Kidney (tissue), 14 donors: ENCODE measurements around the gene THEM5. TPM values are rescaled to one million over a fixed set of nuclear protein-coding genes. Genes with fewer than 3 reads are reported as not detected.

Source experiments
- DNase-seq, 5 donors: peaks; one replicate each; pipeline ENCODE4 v3.0.0-alpha.2; 2013 to 2020
- FAIRE-seq: peaks from 2 replicates; lab custom pipeline; 2012; peaks lifted over from hg19 to GRCh38; lab: Jason Lieb, UNC
- H3K27ac ChIP-seq, 2 donors: one replicate each; pipeline ENCODE4 v1.7.0; 2013; ENCODE audit warnings: low read depth in 2 of 2, low read length in 2 of 2, inconsistent platforms in 1 of 2
- H3K27me3 ChIP-seq: one replicate; pipeline ENCODE4 v1.7.1; 2013; ENCODE audit warnings: low read length, inconsistent platforms; ENCODE audit not compliant: control insufficient read depth, insufficient read depth
- H3K36me3 ChIP-seq, 3 donors: one replicate each; pipeline versions ENCODE4 v1.7.0 to v1.7.1; 2013; ENCODE audit warnings: low read length in 3 of 3, control low read depth in 1 of 3, inconsistent platforms in 1 of 3; ENCODE audit not compliant: insufficient read depth in 3 of 3, control insufficient read depth in 2 of 3
- H3K4me1 ChIP-seq, 3 donors: one replicate each; pipeline versions ENCODE4 v1.7.0 to v1.7.1; 2013; ENCODE audit warnings: low read length in 3 of 3, inconsistent platforms in 1 of 3, low read depth in 1 of 3; ENCODE audit not compliant: control insufficient read depth in 2 of 3, insufficient read depth in 2 of 3
- H3K4me3 ChIP-seq, 3 donors: one replicate each; pipeline versions ENCODE4 v1.7.0 to v1.8.1; 2013; ENCODE audit warnings: low read length in 3 of 3, control low read depth in 1 of 3, inconsistent platforms in 1 of 3
- H3K9ac ChIP-seq, 3 donors: one replicate each; pipeline versions ENCODE4 v1.7.0 to v1.7.1; 2013; ENCODE audit warnings: low read length in 3 of 3, control low read depth in 1 of 3, inconsistent platforms in 1 of 3
- H3K9me3 ChIP-seq, 3 donors: one replicate each; pipeline versions ENCODE4 v1.7.0 to v1.7.1; 2013; ENCODE audit warnings: low read length in 3 of 3, control low read depth in 1 of 3, inconsistent platforms in 1 of 3; ENCODE audit not compliant: control insufficient read depth in 2 of 3, insufficient read depth in 1 of 3
- intact Hi-C: fragments of 100-400 bp; cut with DNase I; formaldehyde crosslinking; loops from one replicate; pipeline ENCODE4 v1.11.1; 2022
- polyA plus RNA-seq: library from polyadenylated mRNA; stranded (reverse); fragments of 350-450 nt; fragmentation: Illumina TruSeq; extraction: RNeasy Lipid Tissue Mini Kit (QIAGEN cat#74804); gene quantifications from one replicate; pipeline ENCODE4 v1.2.3, GENCODE V29; 2014; ENCODE audit warnings: low read depth, low replicate concordance; ENCODE audit not compliant: insufficient read depth
- total RNA-seq: library from RNA; stranded (reverse); fragmentation: NEBNext Ultra II Directional; extraction: Animal tissue kit (Norgen Biotek cat#: 25700); gene quantifications from one replicate; pipeline ENCODE4 v1.2.1, GENCODE V29; 2021
- TF ChIP-seq, protein P1 (sequence below): IDR thresholded peaks from 3 replicates; pipeline ENCODE4 v1.5.1; 2012; ENCODE audit warnings: mild to moderate bottlenecking, moderate library complexity, borderline replicate concordance; ENCODE audit not compliant: insufficient read depth; ENCODE audit errors: extremely low read depth
- donor health status: control.
- donor health status: control.
- donor health status: control.
- donor health status: control.
- donor health status: control.
- donor health status: DM: yes; HTN: yes; CAD: no.
- donor health status: Normal renal cell carcinoma (clear cell type).

The THEM5 gene
- total and polyA plus RNA-seq, 2 donors from 2014 or later, result not detected

DNA sequence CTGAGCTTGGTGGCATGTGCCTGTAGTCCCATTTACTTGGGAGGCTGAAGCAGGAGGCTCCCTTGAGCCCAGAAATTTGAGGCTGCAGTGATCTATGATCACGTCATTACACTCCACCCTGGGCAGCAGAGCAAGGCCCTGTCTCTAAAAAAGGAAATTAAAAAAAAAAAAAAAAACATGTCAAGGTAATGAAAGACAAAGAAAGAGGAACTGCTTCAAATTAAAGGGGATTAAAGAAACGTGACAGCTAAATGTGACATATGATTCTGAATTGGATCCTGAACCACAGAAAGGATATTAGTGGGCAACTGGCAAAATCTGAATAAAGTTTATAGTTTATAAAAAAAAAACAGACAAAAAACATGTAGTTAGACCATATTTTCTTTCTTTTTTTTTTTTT is 10.1 kb downstream of the THEM5 start:
- FAIRE-seq (no peak), DNase-seq (no peak)
- Histone ChIP-seq H3K4me1 (peaks cover 0 to 10% (median 7%) of the 10 kb centered on the region in 3 donors), H3K27me3 (peaks cover 18% of the 10 kb centered on the region), H3K36me3 (no peaks in the 10 kb centered on the region), H3K9me3 (no peaks in the 10 kb centered on the region), H3K9ac (no peak overlapping the region), H3K4me3 (no peak overlapping the region), H3K27ac (no peak overlapping the region)
- intact Hi-C loops, result no loop called here
- TF ChIP-seq, protein P1, sequence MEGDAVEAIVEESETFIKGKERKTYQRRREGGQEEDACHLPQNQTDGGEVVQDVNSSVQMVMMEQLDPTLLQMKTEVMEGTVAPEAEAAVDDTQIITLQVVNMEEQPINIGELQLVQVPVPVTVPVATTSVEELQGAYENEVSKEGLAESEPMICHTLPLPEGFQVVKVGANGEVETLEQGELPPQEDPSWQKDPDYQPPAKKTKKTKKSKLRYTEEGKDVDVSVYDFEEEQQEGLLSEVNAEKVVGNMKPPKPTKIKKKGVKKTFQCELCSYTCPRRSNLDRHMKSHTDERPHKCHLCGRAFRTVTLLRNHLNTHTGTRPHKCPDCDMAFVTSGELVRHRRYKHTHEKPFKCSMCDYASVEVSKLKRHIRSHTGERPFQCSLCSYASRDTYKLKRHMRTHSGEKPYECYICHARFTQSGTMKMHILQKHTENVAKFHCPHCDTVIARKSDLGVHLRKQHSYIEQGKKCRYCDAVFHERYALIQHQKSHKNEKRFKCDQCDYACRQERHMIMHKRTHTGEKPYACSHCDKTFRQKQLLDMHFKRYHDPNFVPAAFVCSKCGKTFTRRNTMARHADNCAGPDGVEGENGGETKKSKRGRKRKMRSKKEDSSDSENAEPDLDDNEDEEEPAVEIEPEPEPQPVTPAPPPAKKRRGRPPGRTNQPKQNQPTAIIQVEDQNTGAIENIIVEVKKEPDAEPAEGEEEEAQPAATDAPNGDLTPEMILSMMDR, result no peak

DNA sequence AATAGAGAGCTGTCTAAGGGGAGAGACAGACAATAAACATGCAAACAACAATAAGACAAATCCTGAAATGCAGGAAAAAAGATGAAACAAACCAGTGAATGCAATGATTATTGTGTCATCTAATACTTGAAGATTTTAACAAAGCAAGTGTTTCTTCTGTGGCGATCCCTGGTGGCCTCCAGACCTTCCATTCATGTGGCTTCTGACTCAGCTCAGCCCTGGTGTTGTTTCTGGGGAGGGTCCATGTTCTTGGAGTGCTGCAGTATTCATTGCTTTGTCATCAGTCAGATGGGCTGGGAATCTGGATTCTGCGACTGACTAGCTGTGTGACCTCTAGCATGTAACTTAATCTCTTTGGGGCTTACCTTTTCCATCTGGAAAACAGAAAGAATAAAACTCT is 12.4 kb downstream of the THEM5 start:
- H3K4me1 ChIP-seq, result peaks cover 0 to 21% (median 17%) of the 10 kb centered on the region in 3 donors
- TF ChIP-seq, protein P1, result no peak
- H3K27ac ChIP-seq, result no peak overlapping the region
- H3K4me3 ChIP-seq, result no peak overlapping the region
- no peak overlapping the region for H3K9ac ChIP-seq
- peaks cover 26% of the 10 kb centered on the region for H3K27me3 ChIP-seq
- DNase-seq, result no peak
- intact Hi-C loops, result no loop called here
- H3K36me3 ChIP-seq, result no peaks in the 10 kb centered on the region
- H3K9me3 ChIP-seq, result no peaks in the 10 kb centered on the region
- no peak for FAIRE-seq

DNA sequence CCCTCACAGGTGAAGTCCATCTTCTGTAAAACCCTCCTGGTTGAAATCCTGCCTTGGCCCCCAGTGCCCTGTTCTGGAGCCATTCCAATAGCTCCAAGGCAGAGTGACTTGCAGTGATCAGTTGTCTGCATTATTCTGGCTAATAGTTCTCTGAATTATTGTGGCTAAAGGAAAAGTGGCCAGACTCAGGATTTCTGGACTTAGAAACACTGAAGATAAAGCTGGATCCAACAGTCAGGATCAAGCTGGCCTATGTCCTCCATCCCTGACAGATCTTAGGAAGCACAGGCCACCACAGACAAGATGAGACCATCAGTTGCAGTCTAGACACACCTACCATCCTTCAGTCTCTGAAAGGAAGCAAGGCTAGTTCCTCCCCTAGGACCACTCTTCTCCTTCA is 13.1 kb downstream of the THEM5 start:
- H3K9me3 ChIP-seq, result no peaks in the 10 kb centered on the region
- H3K36me3 ChIP-seq, result no peaks in the 10 kb centered on the region
- TF ChIP-seq, protein P1, result no peak
- no peak for DNase-seq
- peak overlapping the region in 1 of 3 donors; percentile 56 for H3K4me3 ChIP-seq
- FAIRE-seq, result no peak
- H3K9ac ChIP-seq, result peak overlapping the region in 1 of 3 donors; percentile 81
- H3K27ac ChIP-seq, result peak overlapping the region in 1 of 2 donors; percentile 78
- intact Hi-C loops, result no loop called here
- H3K4me1 ChIP-seq, result peaks cover 0 to 27% (median 20%) of the 10 kb centered on the region in 3 donors
- peaks cover 26% of the 10 kb centered on the region for H3K27me3 ChIP-seq
